Tibial nerve (tissue), 4 donors: ENCODE results near the gene EIF4ENIF1. TPM values are rescaled to one million over a fixed set of nuclear protein-coding genes. Genes with fewer than 3 reads are reported as not detected.

Experiments
- DNase-seq, 2 donors: peaks; one replicate each; pipeline ENCODE4 v3.0.0-alpha.2; 2019; ENCODE audit warnings: low spot score in 2 of 2
- H3K27ac ChIP-seq, 4 donors: fragments of 200-600 bp; sonication (generic) in 3 of 4; one replicate each; pipeline ENCODE4 v1.5.1; 2017 to 2019; ENCODE audit warnings: mild to moderate bottlenecking in 1 of 4
- H3K27me3 ChIP-seq, 2 donors: fragments of 200-600 bp; sonication (generic) in 1 of 2; one replicate each; pipeline versions ENCODE4 v1.5.1 to v1.6.0; 2017 to 2019
- H3K36me3 ChIP-seq, 3 donors: fragments of 200-600 bp; sonication (generic); one replicate each; pipeline ENCODE4 v1.5.1; 2018 to 2019
- H3K4me1 ChIP-seq, 4 donors: fragments of 200-600 bp; sonication (generic) in 3 of 4; one replicate each; pipeline ENCODE4 v1.5.1; 2017 to 2019
- H3K4me3 ChIP-seq, 4 donors: fragments of 200-600 bp; sonication (generic) in 3 of 4; one replicate each; pipeline ENCODE4 v1.5.1; 2017 to 2019; ENCODE audit warnings: mild to moderate bottlenecking in 1 of 4, moderate library complexity in 1 of 4
- H3K9me3 ChIP-seq, 4 donors: fragments of 200-600 bp; sonication (generic) in 3 of 4; one replicate each; pipeline ENCODE4 v1.5.1; 2017 to 2019
- CTCF ChIP-seq, 5 experiments: fragments of 200-600 bp in 3 of 5; fragments of 450-650 bp in 2 of 5; sonication (generic) in 3 of 5; IDR thresholded peaks; one replicate each; pipeline ENCODE4 v1.5.1; 2016 to 2019; ENCODE audit warnings: antibody characterized with exemption in 5 of 5, mild to moderate bottlenecking in 3 of 5, moderate library complexity in 2 of 5
- EP300 ChIP-seq, 2 donors: sonication (generic); formaldehyde crosslinking; IDR thresholded peaks; one replicate each; pipeline ENCODE4 v1.6.1; 2017; ENCODE audit warnings: antibody characterized with exemption in 2 of 2, mild to moderate bottlenecking in 1 of 2
- POLR2A ChIP-seq, 2 donors: fragments of 450-650 bp; IDR thresholded peaks; one replicate each; pipeline ENCODE4 v1.6.1; 2017; ENCODE audit warnings: antibody characterized with exemption in 2 of 2, mild to moderate bottlenecking in 2 of 2, moderate library complexity in 2 of 2
- WGBS, 2 donors: methylation state at CpG; one replicate each; pipeline ENCODE4 v1.1.5; 2018; 5-methylcytosine and 5-hydroxymethylcytosine counted together
- total RNA-seq, 4 donors: library from RNA; depleted of rRNA; stranded (reverse); fragments of >200 nt; gene quantifications; one replicate each; pipeline ENCODE4 v1.1.0, GENCODE V29; 2016

The EIF4ENIF1 gene
- total RNA-seq, 4 donors from 2014 or later = 14.4 to 31.8 (median 17.5) TPM

- Histone ChIP-seq H3K36me3 (peaks cover 4 to 97% (median 9%) of the 10 kb centered on the region in 3 donors), H3K4me1 (no peaks in the 10 kb centered on the region), H3K4me3 (no peak overlapping the region), H3K9me3 (no peaks in the 10 kb centered on the region), H3K27ac (no peak overlapping the region), H3K27me3 (no peaks in the 10 kb centered on the region)
- 89 to 93% methylated on average over 3 of the region's 3 CpGs for WGBS, 2 donors
- TF ChIP-seq EP300 (IDR thresholded peaks at IDR 0.05) = no peak
- TF ChIP-seq CTCF (IDR thresholded peaks at IDR 0.05) = no peak
- DNase-seq = no peak
Measured at GRCh38 chr22:31445642-31446041, 44.0 kb downstream of the EIF4ENIF1 start.

GRCh38 chr22:31443516-31443915, 46.1 kb downstream of the EIF4ENIF1 start:
- no peaks in the 10 kb centered on the region for H3K4me1 ChIP-seq
- WGBS, 2 donors = 87 to 90% methylated on average over 7 of the region's 7 CpGs
- no peak for DNase-seq
- no peaks in the 10 kb centered on the region for H3K27me3 ChIP-seq
- H3K27ac ChIP-seq = no peak overlapping the region
- H3K4me3 ChIP-seq = no peak overlapping the region
- H3K9me3 ChIP-seq = no peaks in the 10 kb centered on the region
- peaks cover 7 to 100% (median 20%) of the 10 kb centered on the region in 3 donors for H3K36me3 ChIP-seq
- TF ChIP-seq CTCF (IDR thresholded peaks at IDR 0.05) = no peak
- TF ChIP-seq POLR2A (IDR thresholded peaks at IDR 0.05) = no peak
- no peak for TF ChIP-seq EP300 (IDR thresholded peaks at IDR 0.05)

- no peaks in the 10 kb centered on the region for H3K27me3 ChIP-seq
Measured at GRCh38 chr22:31442768-31443489, 46.7 kb downstream of the EIF4ENIF1 start.

GRCh38 chr22:31441652-31442051, 48.0 kb downstream of the EIF4ENIF1 start:
- no peak for TF ChIP-seq CTCF (IDR thresholded peaks at IDR 0.05)
- no peak for TF ChIP-seq EP300 (IDR thresholded peaks at IDR 0.05)
- TF ChIP-seq POLR2A (IDR thresholded peaks at IDR 0.05) = no peak
- H3K27me3 ChIP-seq = no peaks in the 10 kb centered on the region
- no peak for DNase-seq
- WGBS, 2 donors = 85 to 96% methylated on average over 5 of the region's 5 CpGs
- peaks cover 8 to 100% (median 17%) of the 10 kb centered on the region in 3 donors for H3K36me3 ChIP-seq
- no peak overlapping the region for H3K4me3 ChIP-seq
- no peak overlapping the region for H3K27ac ChIP-seq
- no peaks in the 10 kb centered on the region for H3K9me3 ChIP-seq
- H3K4me1 ChIP-seq = peaks cover 0 to 6% (median 0%) of the 10 kb centered on the region in 4 donors

More at GRCh38 chr22:31442768-31443489, 46.7 kb downstream of the EIF4ENIF1 start:
- WGBS, 2 donors = 90 to 91% methylated on average over 5 of the region's 5 CpGs
- H3K27ac ChIP-seq = no peak overlapping the region
- H3K4me3 ChIP-seq = no peak overlapping the region
- no peak for DNase-seq
- H3K4me1 ChIP-seq = no peaks in the 10 kb centered on the region
- no peaks in the 10 kb centered on the region for H3K9me3 ChIP-seq
- TF ChIP-seq POLR2A (IDR thresholded peaks at IDR 0.05) (no peak), CTCF (IDR thresholded peaks at IDR 0.05) (no peak), EP300 (IDR thresholded peaks at IDR 0.05) (no peak)
- H3K36me3 ChIP-seq = peaks cover 8 to 100% (median 18%) of the 10 kb centered on the region in 3 donors

GRCh38 chr22:31440681-31441080, 49.0 kb downstream of the EIF4ENIF1 start:
- 90 to 91% methylated on average over 7 of the region's 7 CpGs for WGBS, 2 donors
- Histone ChIP-seq H3K27ac (no peak overlapping the region), H3K27me3 (no peaks in the 10 kb centered on the region), H3K4me3 (no peak overlapping the region), H3K9me3 (no peaks in the 10 kb centered on the region), H3K4me1 (peaks cover 0 to 9% (median 0%) of the 10 kb centered on the region in 4 donors), H3K36me3 (peaks cover 8 to 100% (median 24%) of the 10 kb centered on the region in 3 donors)
- DNase-seq = no peak
- TF ChIP-seq CTCF (IDR thresholded peaks at IDR 0.05) (no peak), EP300 (IDR thresholded peaks at IDR 0.05) (no peak), POLR2A (IDR thresholded peaks at IDR 0.05) (no peak)
